GM18520 (cell line): ENCODE results near the gene COL16A1.

Source experiments
- ATAC-seq: cut with Tn5 transposase; IDR thresholded peaks from one replicate; pipeline ENCODE4 v1.9.1; 2021; ENCODE audit not compliant: unreplicated experiment

Gene COL16A1

DNA sequence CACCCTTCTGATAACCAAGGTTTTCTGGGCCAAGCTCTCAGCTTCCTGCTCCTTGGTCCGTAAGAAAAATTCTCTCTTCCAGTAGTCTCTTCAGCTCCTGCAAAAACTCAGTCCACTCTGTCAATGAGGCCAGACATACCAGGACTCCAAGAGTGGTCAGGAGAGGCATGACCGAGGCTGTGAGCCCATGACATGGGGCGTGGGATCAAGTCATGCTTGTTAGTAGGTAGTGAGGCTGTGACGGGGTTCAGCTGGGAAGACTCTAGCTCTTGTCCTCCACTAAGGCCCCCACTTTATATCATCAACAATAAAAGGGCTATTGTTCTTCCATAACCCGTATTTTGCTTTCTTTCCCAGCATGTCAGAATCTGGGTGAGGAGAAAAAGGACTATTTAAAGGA lies 96.5 kb downstream of the COL16A1 start:
- no peak for ATAC-seq

DNA sequence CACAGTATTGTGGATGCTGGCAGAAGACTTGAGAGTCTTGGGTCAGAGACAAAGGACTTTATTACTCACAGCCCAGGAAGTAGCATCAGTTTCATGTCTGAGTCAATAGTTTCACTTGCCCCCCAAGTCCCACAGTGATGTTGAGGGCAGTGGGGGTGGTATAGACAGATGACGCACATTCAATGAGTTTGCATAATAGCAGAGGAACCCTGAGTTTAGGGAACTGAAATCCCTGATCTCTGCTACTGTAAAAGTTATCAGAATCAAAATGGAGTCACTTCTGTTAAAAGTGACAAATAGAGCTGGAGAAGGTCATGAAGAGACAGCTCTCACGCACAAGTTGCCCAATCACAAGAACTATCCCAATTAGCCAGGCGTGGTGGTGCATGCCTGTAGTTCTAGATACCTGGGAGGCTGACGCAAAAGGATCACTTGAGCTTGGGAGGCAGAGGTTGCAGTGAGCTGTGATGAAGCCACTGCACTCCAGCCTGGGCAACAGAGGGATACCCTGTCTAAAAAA lies 97.8 kb downstream of the COL16A1 start:
- peak; percentile 86 for ATAC-seq
